ENCODE measurements around the gene DMD. TPM values are rescaled to one million over a fixed set of nuclear protein-coding genes. Genes with fewer than 3 reads are reported as not detected.

DMD gene
- total RNA-seq, 6 experiments from 2014 or later, result 18.7 to 43.4 (median 32.9) TPM

GRCh38 chrX:31329298-31329697 is 1882.1 kb downstream of the DMD start:
- Histone ChIP-seq H3K27me3 (no peaks in the 10 kb centered on the region), H3K36me3 (no peaks in the 10 kb centered on the region), H3K4me1 (peaks cover 0 to 9% (median under 1%) of the 10 kb centered on the region in 4 donors), H3K27ac (no peak overlapping the region), H3K9me3 (no peaks in the 10 kb centered on the region), H3K4me3 (no peak overlapping the region)
- intact Hi-C loops (cut with DNase I), result no loop called here
- TF ChIP-seq POLR2A (IDR thresholded peaks at IDR 0.05) (no peak), CTCF (IDR thresholded peaks at IDR 0.05) (no peak)
- ATAC-seq, result no peak
- DNase-seq, result no peak
- 69% methylated on average over 4 of the region's 4 CpGs for WGBS (ENCODE audit: insufficient coverage, low coverage, low lambda C conversion rate, missing lambda C conversion rate)

- Histone ChIP-seq H3K4me1 (no peaks in the 10 kb centered on the region), H3K4me3 (no peak overlapping the region), H3K27ac (no peak overlapping the region), H3K9me3 (no peaks in the 10 kb centered on the region), H3K27me3 (no peaks in the 10 kb centered on the region), H3K36me3 (no peaks in the 10 kb centered on the region)
- 41% methylated on average over 4 of the region's 4 CpGs for WGBS (ENCODE audit: insufficient coverage, low coverage, low lambda C conversion rate, missing lambda C conversion rate)
- TF ChIP-seq CTCF (IDR thresholded peaks at IDR 0.05), result no peak
- no peak for TF ChIP-seq POLR2A (IDR thresholded peaks at IDR 0.05)
- no peak for DNase-seq
- ATAC-seq, result no peak
- intact Hi-C loops (cut with DNase I), result no loop called here
Observed at GRCh38 chrX:31323658-31324057, 1887.7 kb downstream of the DMD start.

- no peak overlapping the region for H3K4me3 ChIP-seq
- H3K27me3 ChIP-seq, result no peaks in the 10 kb centered on the region
- H3K36me3 ChIP-seq, result no peaks in the 10 kb centered on the region
- no peak overlapping the region for H3K27ac ChIP-seq
- ATAC-seq, result no peak
- H3K9me3 ChIP-seq, result no peaks in the 10 kb centered on the region
- WGBS (ENCODE audit: insufficient coverage, low coverage, low lambda C conversion rate, missing lambda C conversion rate), result 47% methylated on average over 1 of the region's 1 CpG
- TF ChIP-seq CTCF (IDR thresholded peaks at IDR 0.05), result no peak
- no peak for TF ChIP-seq POLR2A (IDR thresholded peaks at IDR 0.05)
- no peak for DNase-seq
- intact Hi-C loops (cut with DNase I), result no loop called here
- H3K4me1 ChIP-seq, result peaks cover 0 to 5% (median 0%) of the 10 kb centered on the region in 4 donors
Observed at GRCh38 chrX:31320740-31321139, 1890.6 kb downstream of the DMD start.

- TF ChIP-seq POLR2A (IDR thresholded peaks at IDR 0.05), result no peak
- no peak for ATAC-seq
- Histone ChIP-seq H3K9me3 (no peaks in the 10 kb centered on the region), H3K4me1 (peaks cover 0 to 5% (median 0%) of the 10 kb centered on the region in 4 donors), H3K27me3 (no peaks in the 10 kb centered on the region), H3K36me3 (no peaks in the 10 kb centered on the region), H3K4me3 (no peak overlapping the region), H3K27ac (no peak overlapping the region)
- no peak for DNase-seq
- intact Hi-C loops (cut with DNase I), result no loop called here
- 38% methylated on average over 2 of the region's 2 CpGs for WGBS (ENCODE audit: insufficient coverage, low coverage, low lambda C conversion rate, missing lambda C conversion rate)
Observed at GRCh38 chrX:31319586-31319985, 1891.8 kb downstream of the DMD start.

GRCh38 chrX:31318866-31319265 is 1892.5 kb downstream of the DMD start:
- DNase-seq (no peak), ATAC-seq (peak; percentile 33 to 68 (median 55))
- WGBS (ENCODE audit: insufficient coverage, low coverage, low lambda C conversion rate, missing lambda C conversion rate), result 26% methylated on average over 4 of the region's 4 CpGs
- TF ChIP-seq CTCF (IDR thresholded peaks at IDR 0.05) (no peak), POLR2A (IDR thresholded peaks at IDR 0.05) (no peak)
- no peaks in the 10 kb centered on the region for H3K9me3 ChIP-seq
- H3K36me3 ChIP-seq, result no peaks in the 10 kb centered on the region
- no peak overlapping the region for H3K27ac ChIP-seq
- H3K27me3 ChIP-seq, result no peaks in the 10 kb centered on the region
- peaks cover 0 to 8% (median 0%) of the 10 kb centered on the region in 4 donors for H3K4me1 ChIP-seq
- intact Hi-C loops (cut with DNase I), result no loop called here
- H3K4me3 ChIP-seq, result no peak overlapping the region
